ENCODE results near the gene IGF1R.

IGF1R gene

DNA sequence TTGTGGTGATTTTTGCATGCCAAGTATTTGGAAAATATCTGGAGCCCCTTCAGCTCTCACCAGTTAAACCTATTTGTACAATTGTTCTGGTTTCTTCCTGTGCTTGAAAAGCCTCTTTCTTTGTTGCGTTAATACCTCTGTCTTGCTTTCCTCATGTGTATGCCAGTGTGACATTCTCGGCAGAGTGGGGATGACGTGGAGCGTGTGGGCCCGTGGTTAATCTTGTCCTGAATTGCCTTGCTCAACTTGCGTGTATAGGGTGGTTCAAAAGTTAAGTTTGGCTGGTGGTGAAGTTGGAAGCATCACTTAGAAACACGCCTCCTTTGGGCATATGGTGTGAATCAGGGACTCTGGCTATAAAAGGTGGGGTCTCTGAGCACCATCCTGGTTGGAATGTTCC is 67.1 kb downstream of the IGF1R start:
- TF ChIP-seq, protein P1, sequence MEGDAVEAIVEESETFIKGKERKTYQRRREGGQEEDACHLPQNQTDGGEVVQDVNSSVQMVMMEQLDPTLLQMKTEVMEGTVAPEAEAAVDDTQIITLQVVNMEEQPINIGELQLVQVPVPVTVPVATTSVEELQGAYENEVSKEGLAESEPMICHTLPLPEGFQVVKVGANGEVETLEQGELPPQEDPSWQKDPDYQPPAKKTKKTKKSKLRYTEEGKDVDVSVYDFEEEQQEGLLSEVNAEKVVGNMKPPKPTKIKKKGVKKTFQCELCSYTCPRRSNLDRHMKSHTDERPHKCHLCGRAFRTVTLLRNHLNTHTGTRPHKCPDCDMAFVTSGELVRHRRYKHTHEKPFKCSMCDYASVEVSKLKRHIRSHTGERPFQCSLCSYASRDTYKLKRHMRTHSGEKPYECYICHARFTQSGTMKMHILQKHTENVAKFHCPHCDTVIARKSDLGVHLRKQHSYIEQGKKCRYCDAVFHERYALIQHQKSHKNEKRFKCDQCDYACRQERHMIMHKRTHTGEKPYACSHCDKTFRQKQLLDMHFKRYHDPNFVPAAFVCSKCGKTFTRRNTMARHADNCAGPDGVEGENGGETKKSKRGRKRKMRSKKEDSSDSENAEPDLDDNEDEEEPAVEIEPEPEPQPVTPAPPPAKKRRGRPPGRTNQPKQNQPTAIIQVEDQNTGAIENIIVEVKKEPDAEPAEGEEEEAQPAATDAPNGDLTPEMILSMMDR (IDR thresholded peaks at IDR 0.05; ENCODE audit: low read depth, low read length): no peak
- no peak overlapping the region for H3K4me3 ChIP-seq (ENCODE audit: low read depth, low read length)
- in situ Hi-C loops (cut with HindIII; ENCODE audit: low sequenced_read_pairs): no loop called here
- DNase-seq (ENCODE audit: low read depth, low spot score): no peak

DNA sequence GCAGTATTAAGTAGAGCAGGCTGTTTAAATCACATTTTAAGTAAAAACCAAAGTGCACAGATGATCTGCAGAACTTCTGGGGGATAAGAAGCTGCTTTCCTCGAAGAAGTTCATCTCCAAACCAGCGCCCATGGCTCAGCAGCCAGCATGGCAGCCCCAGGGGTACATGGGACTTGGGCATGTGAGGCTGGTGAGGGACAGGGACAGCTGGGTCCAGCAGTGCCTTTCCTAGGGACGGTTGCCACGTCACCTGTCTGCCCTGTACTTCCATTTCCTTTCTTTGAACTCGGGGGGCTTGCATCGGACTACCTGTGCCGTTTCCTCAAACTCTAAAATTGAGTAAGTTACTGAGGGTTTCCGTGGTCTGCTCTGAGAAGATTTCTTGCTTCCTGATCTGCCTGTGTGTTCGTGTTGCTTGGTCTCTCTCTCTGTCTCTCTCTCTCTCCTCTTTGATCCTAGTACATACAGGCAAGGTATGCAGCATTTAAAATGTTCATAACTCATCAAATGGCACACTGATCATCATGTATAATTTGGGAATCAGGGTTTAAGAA is 67.6 kb downstream of the IGF1R start:
- TF ChIP-seq, protein P1 (IDR thresholded peaks at IDR 0.05; ENCODE audit: low read depth, low read length): no peak
- no peak overlapping the region for H3K4me3 ChIP-seq (ENCODE audit: low read depth, low read length)
- in situ Hi-C loops (cut with HindIII; ENCODE audit: low sequenced_read_pairs): no loop called here
- no peak for DNase-seq (ENCODE audit: low read depth, low spot score)

DNA sequence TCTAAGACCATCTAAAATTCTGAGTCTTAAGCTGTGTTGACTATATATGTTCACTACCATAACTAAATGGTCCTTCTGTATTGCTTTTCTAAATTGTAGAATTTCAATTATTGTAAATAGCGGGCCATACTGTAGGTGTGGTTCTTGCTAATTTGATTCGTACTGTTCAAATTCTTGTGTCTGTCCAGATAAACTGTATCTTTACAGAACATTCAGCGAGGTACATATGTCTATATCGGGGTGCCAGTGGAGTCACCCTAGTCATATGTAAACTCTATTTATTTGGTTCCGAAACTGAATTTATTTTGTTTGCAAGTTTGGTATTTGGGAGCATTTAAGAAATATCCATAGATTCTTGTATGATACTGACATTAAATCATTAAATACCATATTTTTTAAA is 69.0 kb downstream of the IGF1R start:
- no peak overlapping the region for H3K4me3 ChIP-seq (ENCODE audit: low read depth, low read length)
- TF ChIP-seq, protein P1 (IDR thresholded peaks at IDR 0.05; ENCODE audit: low read depth, low read length): no peak
- in situ Hi-C loops (cut with HindIII; ENCODE audit: low sequenced_read_pairs): no loop called here
- DNase-seq (ENCODE audit: low read depth, low spot score): no peak

DNA sequence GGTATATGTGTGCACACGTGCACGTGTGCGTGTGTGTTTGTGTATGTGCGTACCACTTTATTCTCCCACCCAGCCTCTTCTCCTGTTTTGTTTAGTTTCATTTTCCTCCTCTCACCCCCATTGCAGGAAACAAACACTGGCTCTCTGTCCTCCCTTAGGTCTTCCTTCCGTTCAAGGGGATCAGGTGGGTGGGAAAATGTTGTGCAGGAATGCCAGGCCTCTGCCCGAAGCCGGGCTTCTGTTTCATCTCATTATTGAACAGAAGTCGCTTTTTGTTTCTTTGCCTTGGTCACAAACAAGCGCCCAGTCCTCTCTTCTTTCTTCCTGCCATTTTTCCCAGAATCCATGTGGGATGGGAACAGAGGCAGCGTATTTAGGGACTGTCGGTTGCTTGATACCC is 69.6 kb downstream of the IGF1R start:
- in situ Hi-C loops (cut with HindIII; ENCODE audit: low sequenced_read_pairs): no loop called here
- TF ChIP-seq, protein P1 (IDR thresholded peaks at IDR 0.05; ENCODE audit: low read depth, low read length): no peak
- no peak overlapping the region for H3K4me3 ChIP-seq (ENCODE audit: low read depth, low read length)
- DNase-seq (ENCODE audit: low read depth, low spot score): no peak

DNA sequence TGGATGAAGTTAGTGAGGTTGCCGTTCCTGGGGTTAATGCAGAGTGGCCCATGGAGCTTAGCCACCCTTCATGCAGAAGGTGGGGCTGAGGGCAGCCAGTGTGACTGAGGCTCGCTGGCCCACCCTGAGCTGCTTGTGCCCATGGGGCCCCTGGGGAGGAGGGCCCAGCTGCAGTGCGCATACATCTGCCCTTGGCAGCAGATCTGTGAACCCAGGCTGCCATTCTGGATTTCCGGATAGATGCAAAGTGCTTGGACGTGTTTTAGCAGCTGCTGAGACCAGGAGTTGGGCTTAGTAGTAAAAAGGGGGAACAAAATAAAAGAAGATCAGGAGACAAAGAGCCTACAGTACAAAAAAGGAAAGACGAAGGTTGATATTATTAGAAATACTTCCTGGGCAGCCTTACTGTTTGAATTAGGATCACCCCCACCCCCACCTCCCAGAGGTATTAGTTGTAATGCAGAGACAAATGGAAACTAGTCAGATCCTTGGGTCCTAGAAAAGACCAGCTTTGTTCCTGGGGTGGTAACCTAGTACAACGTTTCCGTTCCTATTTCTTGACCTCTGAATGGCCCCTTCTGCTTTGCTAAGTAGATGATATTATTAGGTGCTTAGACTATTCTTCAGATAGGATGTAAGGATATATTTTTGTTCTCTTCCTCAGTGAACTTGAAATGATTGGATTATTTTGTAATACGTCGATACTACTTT is 70.2 kb downstream of the IGF1R start:
- no peak overlapping the region for H3K4me3 ChIP-seq (ENCODE audit: low read depth, low read length)
- DNase-seq (ENCODE audit: low read depth, low spot score): no peak
- in situ Hi-C loops (cut with HindIII; ENCODE audit: low sequenced_read_pairs): no loop called here
- TF ChIP-seq, protein P1 (IDR thresholded peaks at IDR 0.05; ENCODE audit: low read depth, low read length): no peak

DNA sequence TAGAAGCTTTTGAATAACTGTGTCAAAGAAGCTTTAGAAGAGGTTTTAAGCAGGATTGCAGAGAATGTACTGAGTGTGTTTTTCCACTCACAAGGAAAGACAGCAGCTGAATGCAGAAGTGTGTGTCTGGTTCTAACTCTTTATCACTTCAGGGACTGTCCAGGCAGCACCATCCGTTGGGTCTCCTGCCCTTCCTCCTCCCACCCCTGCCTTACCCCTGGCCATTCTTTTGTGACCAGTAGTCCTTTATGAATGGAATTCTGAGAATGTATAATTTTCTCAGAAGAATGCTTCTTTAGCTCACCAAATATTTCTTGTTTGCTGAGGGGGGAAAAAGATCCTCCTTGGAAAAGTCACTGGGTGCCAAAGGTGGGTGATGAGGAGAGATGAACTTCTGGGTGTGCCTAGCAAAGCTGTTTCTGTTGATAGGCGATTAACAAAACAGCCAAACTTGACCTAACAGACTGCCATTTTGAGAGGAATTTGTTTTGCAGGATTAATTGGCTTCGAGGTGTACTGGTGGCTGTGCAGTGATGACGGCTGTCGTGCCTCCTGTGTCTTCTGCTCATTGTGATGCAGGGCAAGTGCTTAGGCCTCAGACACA is 70.9 kb downstream of the IGF1R start:
- TF ChIP-seq, protein P1 (IDR thresholded peaks at IDR 0.05; ENCODE audit: low read depth, low read length): no peak
- in situ Hi-C loops (cut with HindIII; ENCODE audit: low sequenced_read_pairs): no loop called here
- no peak for DNase-seq (ENCODE audit: low read depth, low spot score)
- no peak overlapping the region for H3K4me3 ChIP-seq (ENCODE audit: low read depth, low read length)
